K562 (cell line): ENCODE results near the gene OTOG.

ENCODE experiments used
- CHD4 ChIP-seq: fragments of 200-600 bp; sonication (generic); IDR thresholded peaks from 3 replicates; pipeline ENCODE4 v1.6.1; 2012; ENCODE audit warnings: low read depth, mild to moderate bottlenecking, mixed read lengths, low read length, inconsistent platforms; ENCODE audit not compliant: insufficient read depth, insufficient replicate concordance, poor library complexity, severe bottlenecking
- EP300 ChIP-seq: IDR thresholded peaks from 2 replicates; pipeline ENCODE4 v1.6.1; 2012; ENCODE audit warnings: low read length, improper control_type of control experiment
- GABPA ChIP-seq: fragments of 200-800 bp; sonication (Bioruptor generic); conservative IDR thresholded peaks from 2 replicates; pipeline ENCODE4 v1.6.1; 2016; ENCODE audit warnings: low read depth, missing genetic modification characterization, missing compliant biosample characterization
- MAFK ChIP-seq: IDR thresholded peaks from 2 replicates; pipeline ENCODE4 v1.6.1; 2011; ENCODE audit warnings: low read length, improper control_type of control experiment
- TAF1 ChIP-seq: IDR thresholded peaks from 2 replicates; pipeline ENCODE4 v1.6.1; 2011; ENCODE audit warnings: mild to moderate bottlenecking, low read length, moderate library complexity; ENCODE audit not compliant: insufficient read depth, control insufficient read depth, severe bottlenecking; ENCODE audit errors: extremely low read depth
- ZNF197 ChIP-seq: fragments of 200-800 bp; sonication (Bioruptor generic); IDR thresholded peaks from 2 replicates; pipeline ENCODE4 v1.6.1; 2016; ENCODE audit warnings: low read depth, missing genetic modification characterization, missing compliant biosample characterization
- TF ChIP-seq, protein P1 (sequence below): fragments of 150-350 bp; conservative IDR thresholded peaks from 2 replicates; pipeline ENCODE4 v1.6.1; 2014; ENCODE audit warnings: low read length

DNA sequence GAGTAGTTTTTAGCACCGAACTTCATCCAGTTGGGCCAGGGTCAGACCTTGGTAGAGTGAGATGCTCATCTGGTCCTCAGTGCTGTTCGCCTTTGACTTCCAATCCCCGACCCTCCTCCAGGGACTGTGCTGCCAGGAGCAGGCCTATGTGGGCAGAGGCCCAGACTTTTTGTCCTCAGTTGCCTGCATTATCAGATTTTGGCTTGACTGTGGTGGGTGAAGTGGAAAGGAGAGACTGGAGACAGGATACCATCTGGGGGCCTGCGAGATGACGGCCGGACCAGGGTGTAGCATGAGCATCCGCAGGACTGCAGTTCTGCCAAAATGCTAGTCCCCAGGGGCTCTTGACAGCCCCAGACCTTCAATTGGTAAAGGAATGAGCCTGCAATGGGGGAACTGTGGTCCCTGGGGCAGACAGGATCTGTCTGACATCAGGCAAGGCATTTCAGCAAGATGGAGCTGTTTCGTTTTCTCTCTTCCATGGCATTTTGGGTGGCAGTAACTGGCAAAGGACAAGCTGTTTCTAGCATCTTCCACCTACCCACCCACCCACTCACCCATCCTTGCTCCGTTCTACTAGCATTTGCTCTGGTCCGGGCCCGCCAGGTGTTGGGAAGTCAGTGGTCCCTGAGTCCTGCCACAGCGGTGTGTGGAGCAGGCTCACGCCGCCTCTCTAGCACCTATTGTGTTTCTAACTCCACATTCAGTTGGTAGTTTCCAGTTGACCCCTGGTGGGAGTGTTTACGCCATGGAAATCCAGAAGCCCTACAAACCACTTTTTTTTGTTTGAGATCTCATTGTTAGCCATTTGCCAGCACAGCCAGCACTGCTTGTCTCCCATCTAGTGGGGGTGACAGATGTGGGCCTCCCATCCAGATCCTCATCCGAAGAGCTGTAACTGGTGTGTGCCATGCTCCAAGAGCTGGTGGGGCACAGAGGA lies 53.5 kb downstream of the OTOG start:
- TF ChIP-seq GABPA (tag) (no peak), CHD4 (no peak), EP300 (no peak), TAF1 (no peak), MAFK (no peak), ZNF197 (CRISPR knock-in tag) (no peak)
- TF ChIP-seq, protein P1, sequence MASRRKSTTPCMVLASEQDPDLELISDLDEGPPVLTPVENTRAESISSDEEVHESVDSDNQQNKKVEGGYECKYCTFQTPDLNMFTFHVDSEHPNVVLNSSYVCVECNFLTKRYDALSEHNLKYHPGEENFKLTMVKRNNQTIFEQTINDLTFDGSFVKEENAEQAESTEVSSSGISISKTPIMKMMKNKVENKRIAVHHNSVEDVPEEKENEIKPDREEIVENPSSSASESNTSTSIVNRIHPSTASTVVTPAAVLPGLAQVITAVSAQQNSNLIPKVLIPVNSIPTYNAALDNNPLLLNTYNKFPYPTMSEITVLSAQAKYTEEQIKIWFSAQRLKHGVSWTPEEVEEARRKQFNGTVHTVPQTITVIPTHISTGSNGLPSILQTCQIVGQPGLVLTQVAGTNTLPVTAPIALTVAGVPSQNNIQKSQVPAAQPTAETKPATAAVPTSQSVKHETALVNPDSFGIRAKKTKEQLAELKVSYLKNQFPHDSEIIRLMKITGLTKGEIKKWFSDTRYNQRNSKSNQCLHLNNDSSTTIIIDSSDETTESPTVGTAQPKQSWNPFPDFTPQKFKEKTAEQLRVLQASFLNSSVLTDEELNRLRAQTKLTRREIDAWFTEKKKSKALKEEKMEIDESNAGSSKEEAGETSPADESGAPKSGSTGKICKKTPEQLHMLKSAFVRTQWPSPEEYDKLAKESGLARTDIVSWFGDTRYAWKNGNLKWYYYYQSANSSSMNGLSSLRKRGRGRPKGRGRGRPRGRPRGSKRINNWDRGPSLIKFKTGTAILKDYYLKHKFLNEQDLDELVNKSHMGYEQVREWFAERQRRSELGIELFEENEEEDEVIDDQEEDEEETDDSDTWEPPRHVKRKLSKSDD = no peak
